GM12873 (cell line): ENCODE measurements around the gene FIBCD1.

Experiments
- CTCF ChIP-seq: IDR thresholded peaks from 2 replicates; pipeline ENCODE4 v1.5.1; 2012; ENCODE audit warnings: low read depth, mild to moderate bottlenecking, moderate library complexity, low read length, control low read depth; ENCODE audit not compliant: insufficient read depth; ENCODE audit errors: missing control alignments

Gene FIBCD1

GRCh38 chr9:130955947-130956621, 17.0 kb upstream of the FIBCD1 start:
- TF ChIP-seq CTCF: no peak

GRCh38 chr9:130954317-130954716, 15.3 kb upstream of the FIBCD1 start:
- TF ChIP-seq CTCF: no peak

GRCh38 chr9:130952065-130952762, 13.2 kb upstream of the FIBCD1 start:
- no peak for TF ChIP-seq CTCF

GRCh38 chr9:130950039-130950311, 10.9 kb upstream of the FIBCD1 start:
- no peak for TF ChIP-seq CTCF

DNA sequence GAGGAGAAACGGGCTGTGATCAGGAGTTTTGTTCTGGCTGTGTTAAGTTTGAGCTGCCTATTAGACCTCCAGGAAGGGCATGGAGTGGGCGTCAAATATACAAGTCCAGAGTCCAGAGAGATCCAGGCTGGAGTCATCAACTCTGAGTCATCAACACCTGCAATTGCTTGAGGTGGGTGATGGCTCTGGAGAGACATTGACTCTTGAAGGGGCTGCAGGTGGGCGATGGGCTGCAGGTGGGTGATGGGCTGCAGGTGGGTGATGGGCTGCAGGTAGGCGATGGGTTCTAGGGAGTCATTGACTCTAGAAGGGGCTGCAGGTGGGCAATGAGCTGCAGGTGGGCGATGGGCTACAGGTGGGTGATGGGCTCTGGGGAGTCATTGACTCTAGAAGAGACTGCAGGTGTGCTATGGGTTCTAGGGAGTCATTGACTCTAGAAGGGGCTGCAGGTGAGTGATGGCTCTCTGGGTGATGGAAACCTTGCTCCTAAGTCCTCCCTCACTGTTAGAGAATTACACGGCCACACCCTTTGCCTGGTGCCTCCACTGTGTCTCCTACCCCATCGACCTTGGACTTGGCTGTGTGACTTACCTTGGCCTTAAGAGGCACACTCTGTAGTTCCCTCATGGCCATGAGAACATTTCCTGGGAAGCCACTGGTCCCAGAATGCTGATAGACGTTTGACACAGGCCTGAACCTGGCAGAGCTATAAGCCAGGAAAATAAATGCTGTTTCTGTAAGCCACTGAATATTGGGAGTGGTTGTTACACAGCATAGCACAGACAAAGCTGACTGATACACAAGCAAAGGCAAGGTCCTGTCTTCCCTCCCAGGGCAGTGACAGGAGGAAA, 10.4 kb upstream of the FIBCD1 start:
- no peak for TF ChIP-seq CTCF

GRCh38 chr9:130948266-130948665, 9.2 kb upstream of the FIBCD1 start:
- TF ChIP-seq CTCF: no peak

DNA sequence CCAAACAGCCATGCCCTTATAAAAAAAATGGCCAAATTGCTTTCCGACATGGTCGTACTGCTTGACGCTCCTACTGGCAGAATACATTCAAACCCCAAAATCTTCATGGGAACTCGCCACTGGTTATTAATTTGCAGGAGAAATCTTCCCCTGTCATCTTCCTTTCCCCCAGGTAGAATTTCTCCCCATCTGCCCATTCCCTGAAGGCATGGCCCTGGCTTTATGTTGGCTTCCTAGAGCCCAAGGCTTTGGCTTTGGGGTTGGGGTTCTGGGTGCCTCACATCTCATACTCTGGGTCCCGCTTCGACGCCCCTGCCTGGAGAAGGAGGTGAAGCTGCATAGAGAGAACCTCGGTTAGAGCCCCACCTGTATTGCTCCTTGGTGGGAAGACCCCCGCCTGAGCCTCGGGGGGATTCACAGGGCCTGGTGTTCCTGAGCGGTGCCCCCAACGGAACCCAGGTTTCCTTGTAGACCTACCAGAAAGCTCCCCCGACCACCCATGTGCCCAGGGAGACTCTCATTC, 8.6 kb upstream of the FIBCD1 start:
- TF ChIP-seq CTCF: no peak
